Right forelimb (tissue), 1 donor: Measurements from ENCODE around the gene ARHGEF25.
A peak's percentile ranks its signal among the peaks of the same experiment; 100 is the strongest.
"Not testable (repeated sequence)": the region's sequence is repeated elsewhere in the genome, so short reads cannot be mapped to it uniquely, and the experiment has no call there.

Experiments
- DNase-seq: peaks from one replicate; pipeline ENCODE4 v3.0.0-alpha.2; 2018

Gene ARHGEF25

GRCh38 chr12:57609781-57610553, 1.3 kb upstream of the ARHGEF25 start:
- DNase-seq: peak; percentile 64

- peak; percentile 65 for DNase-seq
Measured at GRCh38 chr12:57610554-57611107, 604 bp upstream of the ARHGEF25 start.

GRCh38 chr12:57611827-57612710, 834 bp downstream of the ARHGEF25 start:
- no peak for DNase-seq

- no peak for DNase-seq
Measured at GRCh38 chr12:57612711-57613426, 1.6 kb downstream of the ARHGEF25 start.

GRCh38 chr12:57613427-57614109, 2.3 kb downstream of the ARHGEF25 start:
- DNase-seq: no peak

- DNase-seq: no peak
Measured at GRCh38 chr12:57614178-57614947, 3.1 kb downstream of the ARHGEF25 start.

GRCh38 chr12:57614948-57615500, 3.8 kb downstream of the ARHGEF25 start:
- DNase-seq: no peak

- DNase-seq: no peak
Measured at GRCh38 chr12:57615637-57616036, 4.4 kb downstream of the ARHGEF25 start.

- no peak for DNase-seq
Measured at GRCh38 chr12:57616383-57617101, 5.3 kb downstream of the ARHGEF25 start.

- no peak for DNase-seq
Measured at GRCh38 chr12:57617942-57618341, 6.7 kb downstream of the ARHGEF25 start.

GRCh38 chr12:57618431-57618830, 7.2 kb downstream of the ARHGEF25 start:
- DNase-seq: not testable (repeated sequence)

- DNase-seq: no peak
Measured at GRCh38 chr12:57618966-57619433, 7.8 kb downstream of the ARHGEF25 start.

- DNase-seq: no peak
Measured at GRCh38 chr12:57619434-57620244, 8.4 kb downstream of the ARHGEF25 start.

GRCh38 chr12:57620245-57620935, 9.2 kb downstream of the ARHGEF25 start:
- no peak for DNase-seq

GRCh38 chr12:57620936-57621496, 9.8 kb downstream of the ARHGEF25 start:
- no peak for DNase-seq

GRCh38 chr12:57621497-57622292, 10.5 kb downstream of the ARHGEF25 start:
- DNase-seq: peak; percentile 82
